ENCODE results near the gene TMPRSS12. TPM values are rescaled to one million over a fixed set of nuclear protein-coding genes. Genes with fewer than 3 reads are reported as not detected.

The TMPRSS12 gene
- total and polyA plus RNA-seq, 9 of the 15 experiments (the other 6 are each of a cell fraction or from before 2014, with no cell fraction given), result 0.04 TPM; not detected in 8

DNA sequence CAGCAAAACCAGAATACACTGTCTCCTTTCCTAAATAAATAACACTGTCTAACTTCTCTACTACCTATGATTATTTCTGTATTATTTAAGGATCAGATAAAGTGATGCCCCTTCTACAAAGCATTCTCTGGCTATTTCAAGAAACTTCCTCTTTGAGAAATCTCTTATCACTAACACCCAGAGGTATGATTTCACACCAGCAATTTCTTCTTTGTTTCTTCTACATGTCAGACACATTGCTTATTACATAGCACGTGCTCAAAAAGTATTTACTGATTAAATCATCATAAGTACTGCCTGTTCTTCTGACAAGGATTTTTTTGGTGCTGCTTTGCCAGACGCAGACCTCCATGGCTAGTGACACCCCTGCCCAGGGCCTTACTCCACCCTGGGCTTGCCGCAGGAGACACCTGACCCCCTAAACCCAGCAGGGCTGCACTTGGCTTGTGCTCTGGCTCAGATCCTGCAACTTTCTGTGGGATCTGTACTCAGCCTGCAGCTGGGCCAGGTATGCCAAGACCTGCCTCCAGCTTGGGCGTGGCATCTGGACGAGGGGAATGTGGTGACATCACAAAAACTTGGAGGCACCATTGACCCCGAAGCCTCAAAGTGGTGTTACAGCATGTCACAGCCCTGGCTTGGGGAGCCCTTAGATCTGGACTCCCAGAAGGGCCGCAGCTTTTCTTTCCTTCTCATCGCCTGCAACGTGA, 94.2 kb downstream of the TMPRSS12 start (continued):
- TF ChIP-seq, protein P1, sequence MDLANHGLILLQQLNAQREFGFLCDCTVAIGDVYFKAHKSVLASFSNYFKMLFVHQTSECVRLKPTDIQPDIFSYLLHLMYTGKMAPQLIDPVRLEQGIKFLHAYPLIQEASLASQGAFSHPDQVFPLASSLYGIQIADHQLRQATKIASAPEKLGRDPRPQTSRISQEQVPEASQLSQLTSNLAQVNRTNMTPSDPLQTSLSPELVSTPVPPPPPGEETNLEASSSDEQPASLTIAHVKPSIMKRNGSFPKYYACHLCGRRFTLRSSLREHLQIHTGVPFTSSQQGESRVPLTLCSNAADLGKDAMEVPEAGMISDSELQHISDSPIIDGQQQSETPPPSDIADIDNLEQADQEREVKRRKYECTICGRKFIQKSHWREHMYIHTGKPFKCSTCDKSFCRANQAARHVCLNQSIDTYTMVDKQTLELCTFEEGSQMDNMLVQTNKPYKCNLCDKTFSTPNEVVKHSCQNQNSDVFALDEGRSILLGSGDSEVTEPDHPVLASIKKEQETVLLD (IDR thresholded peaks at IDR 0.05), result no peak
- TF ChIP-seq SNRNP70 (optimal IDR thresholded peaks at IDR 0.05; ENCODE audit: low read depth, low read length) (no peak), JUND (IDR thresholded peaks at IDR 0.05; ENCODE audit: borderline replicate concordance, low read depth, low read length) (peak; percentile 54; the same call in 1 of the 2 replicates), JUND (tag; IDR thresholded peaks at IDR 0.05; ENCODE audit: borderline replicate concordance, low read depth, low read length) (peak; percentile 65; the same call in 1 of the 3 replicates), HOXB6 (CRISPR knock-in tag; IDR thresholded peaks at IDR 0.05; ENCODE audit: borderline replicate concordance) (no peak), HDAC2 (IDR thresholded peaks at IDR 0.05) (no peak), ZNF778 (CRISPR knock-in tag; IDR thresholded peaks at IDR 0.05) (no peak), MAFK (IDR thresholded peaks at IDR 0.05; ENCODE audit: low read length) (no peak), ZNF766 (CRISPR knock-in tag; conservative IDR thresholded peaks at IDR 0.05) (peak; percentile 64; the same call in 1 of the 2 replicates), NRF1 (conservative IDR thresholded peaks at IDR 0.05 in 1 of 2, IDR thresholded peaks at IDR 0.05 in 1 of 2) (no peak), SMAD4 (CRISPR knock-in tag; conservative IDR thresholded peaks at IDR 0.05) (peak; percentile 73), U2AF1 (optimal IDR thresholded peaks at IDR 0.05; ENCODE audit: low read depth, low read length) (no peak)
- TF ChIP-seq, protein P2, sequence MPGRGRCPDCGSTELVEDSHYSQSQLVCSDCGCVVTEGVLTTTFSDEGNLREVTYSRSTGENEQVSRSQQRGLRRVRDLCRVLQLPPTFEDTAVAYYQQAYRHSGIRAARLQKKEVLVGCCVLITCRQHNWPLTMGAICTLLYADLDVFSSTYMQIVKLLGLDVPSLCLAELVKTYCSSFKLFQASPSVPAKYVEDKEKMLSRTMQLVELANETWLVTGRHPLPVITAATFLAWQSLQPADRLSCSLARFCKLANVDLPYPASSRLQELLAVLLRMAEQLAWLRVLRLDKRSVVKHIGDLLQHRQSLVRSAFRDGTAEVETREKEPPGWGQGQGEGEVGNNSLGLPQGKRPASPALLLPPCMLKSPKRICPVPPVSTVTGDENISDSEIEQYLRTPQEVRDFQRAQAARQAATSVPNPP (IDR thresholded peaks at IDR 0.05; ENCODE audit: borderline replicate concordance, insufficient read depth, insufficient read length), result no peak
- TF ChIP-seq, protein P3, sequence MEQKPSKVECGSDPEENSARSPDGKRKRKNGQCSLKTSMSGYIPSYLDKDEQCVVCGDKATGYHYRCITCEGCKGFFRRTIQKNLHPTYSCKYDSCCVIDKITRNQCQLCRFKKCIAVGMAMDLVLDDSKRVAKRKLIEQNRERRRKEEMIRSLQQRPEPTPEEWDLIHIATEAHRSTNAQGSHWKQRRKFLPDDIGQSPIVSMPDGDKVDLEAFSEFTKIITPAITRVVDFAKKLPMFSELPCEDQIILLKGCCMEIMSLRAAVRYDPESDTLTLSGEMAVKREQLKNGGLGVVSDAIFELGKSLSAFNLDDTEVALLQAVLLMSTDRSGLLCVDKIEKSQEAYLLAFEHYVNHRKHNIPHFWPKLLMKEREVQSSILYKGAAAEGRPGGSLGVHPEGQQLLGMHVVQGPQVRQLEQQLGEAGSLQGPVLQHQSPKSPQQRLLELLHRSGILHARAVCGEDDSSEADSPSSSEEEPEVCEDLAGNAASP (IDR thresholded peaks at IDR 0.05), result no peak
- TF ChIP-seq, protein P4, sequence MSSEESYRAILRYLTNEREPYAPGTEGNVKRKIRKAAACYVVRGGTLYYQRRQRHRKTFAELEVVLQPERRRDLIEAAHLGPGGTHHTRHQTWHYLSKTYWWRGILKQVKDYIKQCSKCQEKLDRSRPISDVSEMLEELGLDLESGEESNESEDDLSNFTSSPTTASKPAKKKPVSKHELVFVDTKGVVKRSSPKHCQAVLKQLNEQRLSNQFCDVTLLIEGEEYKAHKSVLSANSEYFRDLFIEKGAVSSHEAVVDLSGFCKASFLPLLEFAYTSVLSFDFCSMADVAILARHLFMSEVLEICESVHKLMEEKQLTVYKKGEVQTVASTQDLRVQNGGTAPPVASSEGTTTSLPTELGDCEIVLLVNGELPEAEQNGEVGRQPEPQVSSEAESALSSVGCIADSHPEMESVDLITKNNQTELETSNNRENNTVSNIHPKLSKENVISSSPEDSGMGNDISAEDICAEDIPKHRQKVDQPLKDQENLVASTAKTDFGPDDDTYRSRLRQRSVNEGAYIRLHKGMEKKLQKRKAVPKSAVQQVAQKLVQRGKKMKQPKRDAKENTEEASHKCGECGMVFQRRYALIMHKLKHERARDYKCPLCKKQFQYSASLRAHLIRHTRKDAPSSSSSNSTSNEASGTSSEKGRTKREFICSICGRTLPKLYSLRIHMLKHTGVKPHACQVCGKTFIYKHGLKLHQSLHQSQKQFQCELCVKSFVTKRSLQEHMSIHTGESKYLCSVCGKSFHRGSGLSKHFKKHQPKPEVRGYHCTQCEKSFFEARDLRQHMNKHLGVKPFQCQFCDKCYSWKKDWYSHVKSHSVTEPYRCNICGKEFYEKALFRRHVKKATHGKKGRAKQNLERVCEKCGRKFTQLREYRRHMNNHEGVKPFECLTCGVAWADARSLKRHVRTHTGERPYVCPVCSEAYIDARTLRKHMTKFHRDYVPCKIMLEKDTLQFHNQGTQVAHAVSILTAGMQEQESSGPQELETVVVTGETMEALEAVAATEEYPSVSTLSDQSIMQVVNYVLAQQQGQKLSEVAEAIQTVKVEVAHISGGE (CRISPR knock-in tag; IDR thresholded peaks at IDR 0.05), result peak in 1 of 3 experiments; percentile 34; a peak in 1 of 6 replicates
